NCI-H2227 (cell line): Measurements from ENCODE around the gene KMO.

Experiments
- DNase-seq: peaks from one replicate; lab custom pipeline; 2025; ENCODE audit not compliant: unreplicated experiment; lab: John Stamatoyannopoulos, UW

The KMO gene

DNA sequence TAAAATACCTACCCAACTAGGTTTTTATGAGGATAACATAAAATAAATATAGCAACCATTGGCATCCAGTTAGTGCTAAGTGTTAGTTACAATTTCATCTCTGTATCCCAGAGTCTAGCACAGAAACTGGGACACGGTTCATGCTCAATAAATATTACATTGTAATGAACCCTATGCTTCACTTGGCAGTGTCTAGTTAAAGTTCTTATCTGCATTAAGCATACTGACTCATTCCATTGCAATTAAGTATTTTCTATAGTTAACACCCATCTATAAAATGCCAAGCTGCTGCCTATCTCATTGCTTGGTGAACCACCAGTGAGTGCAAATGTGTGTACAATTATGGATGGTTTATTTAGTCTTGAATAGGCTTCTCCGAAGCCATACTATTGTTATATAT lies 92.8 kb downstream of the KMO start:
- no peak for DNase-seq

DNA sequence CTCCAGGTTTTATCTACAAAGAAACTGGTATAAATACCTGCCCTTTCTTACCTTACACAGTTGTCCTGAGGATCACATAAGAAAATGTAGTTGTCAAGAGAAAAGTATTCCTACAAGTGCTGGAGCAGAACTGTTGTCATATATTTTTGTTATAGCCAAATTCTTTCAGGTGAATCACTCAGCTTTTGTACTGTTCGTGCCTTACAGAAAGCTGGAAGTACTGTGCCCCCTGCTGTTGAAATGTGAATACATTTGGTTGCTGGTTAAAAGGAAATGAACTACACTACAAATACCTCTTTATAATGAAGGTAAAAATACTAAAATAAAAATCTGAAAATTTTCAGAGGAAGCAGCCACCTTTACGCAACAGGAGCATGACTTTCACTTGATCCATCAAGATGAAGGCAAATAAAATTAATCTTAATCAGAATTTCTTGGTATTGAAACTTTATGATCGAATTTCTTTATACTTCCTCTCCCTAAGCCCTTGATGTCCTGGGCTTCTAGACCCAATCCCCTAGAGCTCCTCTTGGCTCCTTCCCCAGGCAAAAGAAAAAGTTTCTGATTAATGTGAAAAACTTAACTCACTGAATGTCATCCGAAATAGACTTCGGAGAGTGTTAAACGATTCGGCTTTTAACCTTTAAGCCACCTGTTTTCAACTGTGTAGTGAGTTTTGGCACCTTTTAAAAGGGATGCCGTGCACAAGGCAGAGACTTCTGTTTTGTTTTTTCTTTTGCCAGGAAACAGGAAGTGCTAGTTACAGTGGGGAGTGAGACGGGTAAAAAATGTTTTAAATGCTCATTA lies 95.5 kb downstream of the KMO start:
- DNase-seq: peak; percentile 29

DNA sequence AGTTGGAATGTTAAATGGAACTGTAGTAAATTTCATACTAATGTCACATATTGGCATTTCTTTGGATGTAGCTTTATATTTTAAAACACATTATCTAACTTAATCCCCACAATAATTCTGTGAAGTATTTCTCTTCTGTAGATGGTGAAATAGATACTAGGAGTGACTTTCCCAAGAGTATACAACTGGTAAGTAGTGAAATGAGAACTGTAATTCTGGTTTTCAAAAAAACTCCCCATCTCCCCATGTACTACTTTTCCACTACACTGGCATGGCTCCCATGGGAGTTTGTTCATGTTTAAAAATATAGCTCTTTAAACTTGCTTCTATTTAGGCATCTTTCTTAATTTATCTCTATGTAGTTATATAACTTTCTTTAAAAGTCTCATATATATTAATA lies 97.8 kb downstream of the KMO start:
- DNase-seq: no peak

DNA sequence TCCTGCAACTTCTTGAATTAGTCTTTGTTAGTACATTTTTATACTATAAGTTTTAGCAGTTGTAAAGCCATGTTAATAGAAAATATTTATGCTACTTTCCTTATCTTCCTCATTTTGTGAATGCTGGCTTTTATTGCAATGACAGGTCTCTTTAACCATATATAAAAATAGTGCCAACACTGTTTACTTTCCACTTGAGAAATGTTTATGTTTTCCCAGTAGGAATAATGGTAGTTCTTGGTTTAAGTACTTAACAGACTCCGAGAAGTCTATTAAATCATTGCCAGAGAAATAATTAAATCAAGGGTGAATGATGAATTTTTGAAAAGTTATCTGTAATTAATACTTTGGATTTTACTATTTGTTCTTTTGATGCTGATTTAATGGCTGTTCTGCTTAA lies 98.3 kb downstream of the KMO start:
- no peak for DNase-seq

DNA sequence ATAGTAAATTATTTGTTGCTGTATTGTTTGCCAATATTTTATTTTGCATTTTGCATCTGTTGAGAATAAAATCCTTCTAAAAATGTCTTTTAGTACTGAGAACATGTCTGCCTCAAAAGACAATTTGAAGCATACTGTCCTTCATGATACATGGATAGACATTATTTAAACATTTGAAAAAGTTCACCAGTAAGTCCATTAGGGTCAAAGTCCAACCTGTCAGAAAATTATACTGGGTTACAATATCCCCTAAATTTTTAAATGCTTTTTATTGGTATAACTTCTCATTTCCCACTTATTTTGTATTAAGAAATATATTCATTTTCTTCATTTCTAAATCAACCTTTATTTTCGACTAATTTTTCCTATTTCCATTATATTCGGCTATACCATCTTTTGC lies 98.7 kb downstream of the KMO start:
- no peak for DNase-seq

DNA sequence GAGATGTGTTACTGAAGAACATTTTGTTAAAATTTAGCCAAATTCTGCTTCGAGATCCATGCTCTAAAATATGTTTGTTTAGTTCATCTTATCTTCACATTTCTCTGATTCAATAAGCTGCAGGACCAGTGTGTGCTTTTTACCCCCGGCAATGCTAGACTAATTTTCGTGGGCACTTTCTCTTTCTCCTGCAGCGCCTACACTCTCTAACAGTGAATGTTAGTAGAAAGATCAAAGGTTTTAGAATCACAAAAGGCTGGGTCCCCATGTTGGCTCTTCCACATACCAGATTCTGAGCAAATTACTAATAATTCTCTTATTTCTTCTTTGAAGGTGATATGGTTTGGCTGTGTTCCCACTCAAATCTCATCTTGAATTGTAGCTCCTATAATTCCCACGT lies 99.5 kb downstream of the KMO start:
- DNase-seq: no peak

DNA sequence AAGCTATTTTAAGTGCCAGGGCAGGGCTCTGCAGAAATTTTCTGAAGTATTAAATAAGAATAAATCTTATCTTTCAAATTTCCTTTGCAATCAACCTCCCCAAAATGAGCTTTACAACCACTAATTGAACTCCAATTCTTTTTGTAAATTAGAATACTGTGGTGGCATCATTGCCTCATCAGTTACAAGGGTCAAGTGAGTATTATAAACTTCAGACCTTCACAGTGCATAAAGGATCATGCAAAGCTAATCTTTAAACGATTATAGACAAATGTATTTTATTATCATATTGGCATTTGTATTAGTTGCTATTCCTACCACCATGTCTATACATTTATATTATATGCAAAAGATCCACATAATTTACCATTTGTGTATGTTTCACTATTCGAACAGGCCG lies 100.8 kb downstream of the KMO start:
- DNase-seq: no peak

DNA sequence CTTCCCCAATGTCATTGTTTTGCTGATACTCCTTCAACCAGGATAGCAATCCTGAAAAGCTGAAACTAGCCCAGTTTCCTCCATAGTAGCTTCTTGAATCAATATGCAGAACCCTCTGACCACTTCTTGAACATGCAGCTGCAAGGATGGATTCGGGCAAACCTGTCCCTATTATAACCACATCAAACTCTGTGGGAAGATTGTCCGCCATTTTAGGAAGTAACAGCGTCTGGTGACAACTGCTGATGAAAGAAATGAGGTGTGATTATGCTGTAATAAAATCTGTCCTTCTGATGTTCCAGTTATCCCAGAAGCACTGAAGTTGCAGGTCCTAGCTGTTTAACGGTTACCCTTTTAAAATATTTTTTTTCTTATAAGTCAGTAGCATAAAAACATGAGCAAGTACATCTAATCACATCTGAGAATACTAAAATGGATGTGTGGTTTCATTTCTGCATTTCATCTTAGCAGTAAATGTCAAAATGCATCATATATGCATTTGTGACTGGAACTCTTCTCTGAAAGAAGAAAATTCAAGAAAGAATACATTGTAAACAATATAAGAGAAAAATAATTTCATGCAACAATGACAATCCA lies 103.5 kb downstream of the KMO start:
- DNase-seq: no peak

DNA sequence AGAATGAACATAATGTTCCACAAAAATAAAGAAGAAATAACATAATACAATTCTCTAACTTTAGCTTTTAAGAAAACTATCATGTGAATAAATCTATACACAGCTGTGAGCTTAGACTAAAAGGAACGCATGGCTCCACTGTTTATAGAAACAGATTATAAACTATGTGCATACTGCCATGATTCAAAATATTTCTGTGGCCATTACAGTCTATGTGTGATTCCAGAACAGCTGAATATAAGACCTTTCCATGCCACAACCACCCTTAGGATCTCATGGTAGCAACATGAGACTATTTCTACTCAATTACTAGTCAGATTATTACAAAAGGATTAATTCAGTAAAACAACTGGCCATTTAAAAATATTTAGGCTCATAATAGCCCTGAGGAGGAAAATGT lies 104.1 kb downstream of the KMO start:
- DNase-seq: no peak

DNA sequence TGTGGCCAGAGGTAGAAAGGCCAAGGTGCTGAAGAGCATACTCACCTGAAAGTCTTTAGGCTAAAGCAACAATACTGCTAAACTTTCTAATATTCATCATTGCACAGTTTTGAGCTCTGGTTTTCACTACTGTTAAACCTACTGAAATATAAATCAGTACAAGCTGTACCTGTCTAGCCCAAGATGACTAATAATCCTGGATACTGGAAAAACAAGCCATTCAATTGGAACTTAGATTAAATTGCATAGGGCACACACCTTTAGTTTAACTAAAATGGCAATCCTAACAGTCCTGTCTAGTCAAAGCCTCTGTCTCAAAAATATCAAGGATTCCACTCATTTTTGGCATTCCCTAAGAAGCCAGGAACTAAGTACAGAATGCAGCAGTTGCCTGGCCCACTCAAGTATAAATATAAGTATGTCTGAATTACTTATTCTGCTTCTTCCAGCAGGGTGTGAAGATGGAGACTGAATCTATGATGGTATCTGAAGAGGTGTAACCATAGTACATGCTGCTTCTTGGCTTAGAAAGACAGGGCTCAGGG lies 104.9 kb downstream of the KMO start:
- DNase-seq: no peak

DNA sequence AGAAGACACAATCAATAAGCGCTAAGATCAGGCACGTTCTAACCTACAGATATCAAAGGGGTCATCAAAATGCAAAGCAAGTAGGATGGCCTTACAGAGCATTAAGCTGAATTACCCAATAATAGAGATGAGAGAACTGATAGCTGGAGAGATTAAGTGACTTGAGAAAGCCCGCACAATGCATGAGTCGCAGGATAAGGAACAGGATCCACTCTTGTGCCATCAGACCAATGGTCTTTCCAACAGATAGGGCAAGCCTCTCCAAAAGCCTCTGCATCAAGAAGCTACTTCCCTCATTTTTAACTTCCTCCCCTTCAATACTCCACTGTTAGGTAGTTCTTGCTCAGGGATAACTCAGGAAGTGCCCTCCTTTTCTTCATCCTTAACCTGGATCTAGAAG lies 105.4 kb downstream of the KMO start:
- no peak for DNase-seq

DNA sequence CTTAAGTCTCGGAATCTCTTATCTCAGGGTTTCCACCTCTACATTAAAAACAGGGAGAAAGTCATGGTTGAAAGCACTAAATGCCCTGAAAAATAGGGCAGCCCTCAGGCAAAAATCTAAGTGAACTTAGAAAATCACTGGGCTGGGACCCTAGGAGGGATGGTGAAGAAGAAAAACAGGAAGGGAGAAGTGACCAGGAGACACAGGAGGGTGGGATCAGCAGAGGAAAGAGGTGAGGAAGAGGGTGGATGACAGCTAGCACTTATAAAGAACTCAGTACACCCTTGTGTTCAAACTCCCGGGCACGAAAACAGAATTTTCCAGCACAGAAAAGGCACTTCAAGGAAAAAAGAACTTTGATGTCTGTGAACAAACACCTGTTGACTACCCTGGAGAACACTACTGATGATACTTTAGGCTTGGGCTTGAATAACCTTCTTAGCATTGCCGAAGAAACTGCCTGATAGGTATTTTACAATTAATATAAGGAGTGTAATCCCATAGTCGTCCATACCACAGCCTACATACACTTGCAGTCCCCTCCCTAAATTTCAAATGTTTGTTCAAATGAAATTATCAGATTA lies 106.0 kb downstream of the KMO start:
- no peak for DNase-seq

DNA sequence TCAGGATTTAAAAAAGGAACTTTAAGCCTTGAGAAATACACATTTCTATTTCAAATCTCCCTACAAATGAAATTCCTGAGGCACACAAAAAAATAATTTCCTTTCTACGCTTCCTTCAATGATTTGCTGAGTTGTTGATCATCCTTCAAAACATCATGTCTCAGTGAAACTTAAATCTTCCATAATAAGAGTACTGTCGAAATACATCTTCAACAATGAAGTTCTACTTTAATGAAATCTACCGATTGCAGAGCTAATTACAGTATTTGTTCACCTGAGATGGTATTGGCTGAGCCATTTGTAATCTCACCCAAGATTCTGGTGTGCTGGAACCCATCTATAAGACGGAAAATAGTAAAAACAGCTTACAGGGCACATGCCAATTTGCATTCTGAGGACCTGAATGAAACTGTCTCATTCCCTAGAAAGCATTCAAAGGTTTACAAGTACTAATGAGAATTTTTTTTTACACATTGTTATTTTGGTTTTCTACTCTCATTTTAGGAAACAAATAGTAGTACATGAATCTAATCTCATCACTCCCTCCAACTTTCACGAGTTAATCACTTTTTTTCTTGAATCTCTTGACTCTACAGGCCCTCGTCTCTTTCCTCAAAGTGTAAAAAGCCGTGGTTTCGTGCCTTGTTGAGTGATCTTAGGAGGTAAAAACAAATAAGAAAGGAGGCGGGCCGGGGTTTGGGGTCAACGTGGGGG lies 106.9 kb downstream of the KMO start:
- peak; percentile 18 for DNase-seq

DNA sequence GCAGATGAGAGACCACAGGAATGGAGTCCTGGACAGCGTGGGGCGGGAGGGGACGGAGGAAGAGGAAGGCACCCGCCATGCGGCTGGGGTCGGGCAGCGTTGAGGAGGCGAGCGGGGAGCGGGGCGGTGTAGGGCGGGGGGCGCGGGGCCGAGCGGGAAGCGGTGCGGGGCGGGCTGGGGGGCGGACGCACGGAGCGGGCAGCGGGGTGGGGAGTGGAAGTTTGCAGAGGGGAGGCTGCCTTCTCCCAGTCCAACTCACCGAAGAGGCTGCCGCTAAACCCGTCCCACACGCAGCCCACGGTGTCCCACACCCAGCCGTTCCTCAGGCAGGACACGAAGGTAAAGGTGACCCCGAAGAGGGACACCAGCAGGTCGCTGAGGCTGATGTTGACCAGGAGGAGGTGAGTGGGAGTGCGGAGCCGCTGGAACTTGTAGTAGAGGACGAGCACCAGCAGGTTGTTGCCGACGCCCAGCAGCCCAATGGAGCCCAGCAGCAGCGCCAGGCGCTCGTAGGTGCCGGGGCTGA lies 107.5 kb downstream of the KMO start:
- peak; percentile 70 for DNase-seq

DNA sequence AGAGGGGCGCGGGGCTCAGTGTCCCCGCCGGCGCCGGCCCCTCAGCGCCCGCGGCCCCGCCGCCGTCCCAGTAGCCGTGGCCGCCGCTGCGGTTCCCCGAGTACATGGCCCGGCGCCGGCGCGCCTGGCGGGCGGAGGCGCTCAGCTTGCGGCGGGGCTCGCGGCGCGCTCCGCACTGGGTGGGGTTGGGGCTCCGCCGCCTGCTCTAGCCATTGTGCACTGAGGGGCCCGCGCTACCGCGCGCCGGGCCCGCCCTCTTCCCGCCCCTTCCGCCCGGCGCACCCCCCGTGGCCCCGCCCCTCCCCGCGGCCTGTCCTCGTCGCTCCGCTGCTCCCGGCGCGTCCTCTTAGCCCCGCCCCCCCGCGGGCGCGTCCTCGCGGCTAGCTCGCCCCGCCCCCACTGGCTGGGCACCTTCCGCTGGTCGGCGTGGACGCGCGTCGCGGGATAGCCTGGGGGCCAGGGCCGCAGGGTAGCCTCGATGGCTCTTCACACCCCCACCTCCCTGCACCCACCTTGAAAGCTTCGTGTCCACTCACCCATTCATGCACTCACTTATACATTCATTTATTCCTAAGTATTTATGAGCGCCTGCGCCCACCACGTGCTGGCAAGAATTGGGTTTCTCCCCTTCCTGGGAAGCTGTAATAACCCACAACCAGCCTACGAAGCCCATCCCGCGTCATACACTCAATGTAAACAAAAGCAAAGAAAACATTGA lies 108.1 kb downstream of the KMO start, which contains the start of the genes CHML and OPN3:
Gene CHML (minus strand): TSS at position 221 of the 718 bp plus-strand sequence. CDS start 4,603 bp downstream, outside the sequence.
Gene OPN3 (minus strand): TSS at position 221 of the 718 bp plus-strand sequence. CDS start 115 bp downstream, at position 106.
- DNase-seq: peak; percentile 97

DNA sequence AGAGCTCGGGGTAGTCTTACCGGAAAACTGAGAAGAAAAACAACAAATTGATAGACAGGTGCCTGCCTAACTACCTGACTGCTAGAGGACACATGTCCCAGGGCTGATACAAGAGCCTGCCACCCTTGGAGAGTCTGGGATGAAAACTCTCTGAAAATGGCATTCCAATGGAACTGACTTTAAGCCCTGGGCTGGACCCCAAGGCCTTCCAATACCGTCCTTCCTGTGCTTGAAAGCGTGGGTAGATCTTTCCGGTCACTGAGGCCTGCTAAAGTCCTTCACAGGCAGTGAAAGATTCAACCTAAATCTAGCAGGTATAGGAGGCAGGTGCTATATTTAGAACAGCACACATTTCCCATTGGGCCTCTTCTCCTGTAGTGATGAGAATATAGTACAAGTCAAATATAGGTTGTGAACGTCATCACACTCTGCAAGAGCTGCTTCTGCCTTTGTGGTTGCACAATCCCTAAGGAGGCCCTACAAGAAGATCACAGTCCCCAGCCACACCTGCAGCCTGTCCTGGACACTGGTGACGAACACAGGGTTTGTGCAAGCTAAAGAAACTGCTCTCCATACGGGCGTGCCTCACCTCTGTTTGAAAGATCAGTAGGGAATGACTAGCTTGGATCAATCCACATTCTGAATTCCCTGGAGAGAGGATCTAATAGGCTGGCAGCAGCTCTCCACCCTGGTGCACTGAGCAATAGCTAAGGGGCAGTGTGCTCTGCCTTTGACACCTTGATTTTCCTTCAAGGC lies 108.9 kb downstream of the KMO start:
- DNase-seq: no peak

DNA sequence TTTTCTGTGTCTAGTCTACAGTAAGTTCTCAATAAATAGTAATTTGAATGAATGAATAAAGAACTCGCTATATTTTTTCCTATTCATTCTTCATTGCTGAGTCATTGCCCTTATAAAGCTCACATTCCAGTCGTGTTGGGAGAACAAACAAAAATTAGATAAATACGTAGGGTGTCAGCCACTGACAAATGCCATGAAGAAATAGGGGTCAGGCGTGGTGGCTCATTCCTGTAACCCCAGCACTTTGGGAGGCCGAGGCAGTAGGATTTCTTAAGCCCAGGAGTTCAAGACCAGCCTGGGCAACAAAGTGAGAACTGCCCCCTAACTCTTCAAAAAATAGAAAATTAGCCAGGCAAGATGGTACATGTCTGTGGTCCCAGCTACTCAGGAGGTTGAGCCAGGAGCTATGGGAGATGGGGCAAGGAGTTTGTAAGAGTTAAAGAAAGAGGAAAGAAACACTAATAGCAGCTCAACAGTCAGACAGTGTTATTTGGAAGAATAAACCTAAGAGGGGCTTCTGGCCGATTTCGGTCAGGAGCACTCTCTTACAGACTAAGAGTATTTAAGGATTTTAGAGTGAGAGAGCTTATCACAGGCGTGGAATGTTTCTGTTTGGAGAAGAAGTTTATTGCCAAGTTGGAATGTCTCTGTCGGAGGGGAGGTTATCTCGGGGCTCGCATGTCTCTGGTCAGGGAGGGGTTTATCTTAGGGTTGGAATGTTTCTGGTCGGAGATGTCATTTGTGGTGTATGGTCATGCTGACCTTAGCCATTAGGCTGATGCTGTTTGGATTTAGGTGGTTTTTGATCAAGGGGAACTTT lies 109.8 kb downstream of the KMO start:
- no peak for DNase-seq

DNA sequence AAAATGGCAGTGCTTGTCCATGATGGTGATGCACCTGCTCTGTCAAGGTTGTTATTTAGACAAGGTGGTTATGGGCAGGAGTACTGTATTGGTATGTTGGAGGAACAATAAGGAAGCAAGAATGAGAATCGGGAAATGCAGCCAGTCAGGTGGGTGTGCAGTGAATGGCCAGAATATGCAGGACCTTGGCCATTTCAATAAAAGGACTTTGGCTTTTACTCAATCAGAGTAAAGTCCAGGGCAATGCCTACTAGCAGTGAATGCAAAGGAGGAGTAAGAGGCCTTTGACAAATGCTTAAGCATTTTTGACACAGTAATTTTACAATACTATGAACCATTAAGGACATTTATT lies 110.4 kb downstream of the KMO start:
- no peak for DNase-seq

DNA sequence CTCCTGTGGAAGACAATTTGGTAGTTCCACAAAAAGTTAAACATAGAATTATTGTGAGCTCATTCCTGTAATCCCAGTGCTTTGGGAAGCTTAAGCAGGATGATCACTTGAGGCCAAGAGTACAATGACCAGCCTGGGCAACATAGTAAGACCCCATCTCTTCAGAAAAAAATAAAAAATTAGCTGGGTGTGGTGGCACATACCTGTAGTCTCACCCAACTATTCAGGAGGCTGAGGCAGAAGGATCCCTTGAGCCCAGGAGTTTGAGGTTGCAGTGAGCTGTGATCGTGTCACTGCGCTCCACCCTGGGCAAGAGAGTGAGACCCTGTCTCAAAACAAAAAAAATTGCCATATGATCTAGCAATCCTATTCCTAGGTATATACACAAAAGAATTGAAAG lies 112.1 kb downstream of the KMO start:
- no peak for DNase-seq
